ENCODE measurements around the gene THBS1.

Gene THBS1

GRCh38 chr15:39645138-39645975 lies 64.5 kb downstream of the THBS1 start:
- no peaks in the 10 kb centered on the region for H3K36me3 ChIP-seq
- no peak overlapping the region for H3K27ac ChIP-seq
- no peak for TF ChIP-seq CTCF (IDR thresholded peaks at IDR 0.05; ENCODE audit: low read depth, low read length)
- DNase-seq = no peak
- no peak overlapping the region for H3K4me3 ChIP-seq (ENCODE audit: low read depth, low read length)
- peaks cover 2% of the 10 kb centered on the region for H3K27me3 ChIP-seq (ENCODE audit: insufficient read depth, low read depth, severe bottlenecking)
- H3K9me3 ChIP-seq (ENCODE audit: severe bottlenecking) = no peaks in the 10 kb centered on the region

- TF ChIP-seq CTCF (IDR thresholded peaks at IDR 0.05; ENCODE audit: low read depth, low read length) = no peak
- Histone ChIP-seq H3K9me3 (ENCODE audit: severe bottlenecking) (no peaks in the 10 kb centered on the region), H3K4me3 (ENCODE audit: low read depth, low read length) (no peak overlapping the region), H3K36me3 (no peaks in the 10 kb centered on the region), H3K27ac (no peak overlapping the region), H3K27me3 (ENCODE audit: insufficient read depth, low read depth, severe bottlenecking) (peaks cover 2% of the 10 kb centered on the region)
- no peak for DNase-seq
These were observed 65.0 kb downstream of the THBS1 start for GRCh38 chr15:39645976-39646257.

- no peaks in the 10 kb centered on the region for H3K36me3 ChIP-seq
- no peak overlapping the region for H3K27ac ChIP-seq
- no peaks in the 10 kb centered on the region for H3K9me3 ChIP-seq (ENCODE audit: severe bottlenecking)
- no peak for DNase-seq
- no peak overlapping the region for H3K4me3 ChIP-seq (ENCODE audit: low read depth, low read length)
- TF ChIP-seq CTCF (IDR thresholded peaks at IDR 0.05; ENCODE audit: low read depth, low read length) = no peak
- H3K27me3 ChIP-seq (ENCODE audit: insufficient read depth, low read depth, severe bottlenecking) = peaks cover 4% of the 10 kb centered on the region
These were observed 65.5 kb downstream of the THBS1 start for GRCh38 chr15:39646425-39646824.

All from WERI-Rb-1 (cell line).